HG02973 (cell line): ENCODE data around the gene ALDOB.

Source experiments
- ATAC-seq: cut with Tn5 transposase; IDR thresholded peaks from one replicate; pipeline ENCODE4 v1.9.1; 2021; ENCODE audit warnings: moderate library complexity; ENCODE audit not compliant: unreplicated experiment

Gene ALDOB

DNA sequence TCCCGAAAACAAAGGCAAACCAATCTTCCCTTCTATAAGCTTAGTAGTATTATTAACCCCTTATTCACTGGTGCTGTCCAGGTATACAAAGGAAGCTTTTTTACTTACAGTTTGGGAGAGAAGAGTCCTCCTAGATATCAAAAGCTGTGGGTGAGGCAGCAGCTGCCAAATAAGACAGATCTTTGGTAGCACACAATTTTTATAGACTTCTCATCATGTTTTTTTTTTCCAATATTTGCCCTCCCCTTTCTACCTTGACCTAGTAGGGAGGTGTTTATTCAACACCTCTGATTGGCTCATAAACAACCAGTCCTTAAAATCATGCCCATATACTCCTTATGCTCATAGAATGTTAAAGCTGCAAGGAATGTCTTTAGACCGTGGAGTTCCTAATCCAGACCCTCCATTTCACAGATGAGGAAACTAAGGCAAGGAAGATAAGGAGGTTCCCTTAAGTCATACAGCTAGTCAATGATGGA, at the start of gene ALDOB:
TSS of gene ALDOB (minus strand) at position 174 of the 479 bp plus-strand sequence. CDS start 4,887 bp downstream, outside the sequence.
- ATAC-seq: no peak

DNA sequence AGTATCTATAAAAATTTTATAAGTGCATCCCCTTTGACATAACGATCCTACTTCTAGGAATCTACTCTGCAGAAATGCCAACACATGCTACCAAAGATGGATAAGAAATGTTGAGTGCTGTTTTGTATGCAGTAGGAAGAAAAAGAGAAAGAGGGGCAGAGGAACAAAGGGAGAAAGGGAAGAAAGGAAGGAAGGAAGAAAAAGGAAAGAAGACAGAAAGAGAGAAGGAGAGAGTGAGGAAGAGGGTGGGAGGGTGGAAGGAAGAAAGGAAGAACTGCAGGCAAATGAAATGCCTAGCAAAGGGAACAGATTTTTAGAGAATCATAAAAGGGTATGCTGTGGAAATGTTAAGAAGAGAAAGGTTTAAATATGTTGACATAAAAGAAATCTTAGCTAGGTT, 48.5 kb upstream of the ALDOB start:
- ATAC-seq: no peak

DNA sequence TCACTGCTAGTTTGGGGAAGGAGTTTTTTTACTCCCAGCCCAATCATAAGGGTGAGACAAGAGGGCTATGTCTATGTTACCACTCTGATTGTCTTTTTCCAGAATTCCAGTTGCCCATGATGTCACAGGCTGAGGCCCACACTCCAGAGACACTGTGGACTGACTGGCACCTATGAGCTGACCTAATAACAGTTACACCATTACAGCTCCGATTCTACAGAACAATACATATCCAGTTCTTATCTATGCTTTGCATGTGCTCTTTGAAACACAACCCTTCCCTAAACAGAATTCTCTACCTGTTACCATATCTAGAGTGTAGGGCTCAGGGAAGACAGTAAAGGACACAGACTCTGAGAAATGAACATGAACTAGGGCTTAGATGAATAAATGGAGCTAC, 45.7 kb upstream of the ALDOB start:
- ATAC-seq: no peak

DNA sequence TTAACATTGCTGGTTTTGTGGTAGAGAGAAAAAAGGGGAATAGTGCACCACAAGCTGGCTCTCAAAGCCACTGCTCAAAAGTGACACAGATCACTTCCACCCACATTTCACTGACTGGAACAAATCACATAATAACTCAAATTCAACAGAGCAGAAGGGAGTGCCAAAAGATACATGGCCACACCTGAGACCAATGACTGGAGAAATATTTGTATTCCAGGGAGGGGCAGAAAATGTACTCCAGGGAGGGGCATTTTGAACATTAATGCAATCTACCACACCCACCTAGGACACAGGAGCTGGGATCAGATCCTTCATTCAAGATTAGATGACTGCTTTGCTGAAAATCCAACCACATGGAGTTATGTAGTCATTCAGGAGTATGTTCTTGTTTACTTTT, 44.8 kb upstream of the ALDOB start:
- no peak for ATAC-seq

DNA sequence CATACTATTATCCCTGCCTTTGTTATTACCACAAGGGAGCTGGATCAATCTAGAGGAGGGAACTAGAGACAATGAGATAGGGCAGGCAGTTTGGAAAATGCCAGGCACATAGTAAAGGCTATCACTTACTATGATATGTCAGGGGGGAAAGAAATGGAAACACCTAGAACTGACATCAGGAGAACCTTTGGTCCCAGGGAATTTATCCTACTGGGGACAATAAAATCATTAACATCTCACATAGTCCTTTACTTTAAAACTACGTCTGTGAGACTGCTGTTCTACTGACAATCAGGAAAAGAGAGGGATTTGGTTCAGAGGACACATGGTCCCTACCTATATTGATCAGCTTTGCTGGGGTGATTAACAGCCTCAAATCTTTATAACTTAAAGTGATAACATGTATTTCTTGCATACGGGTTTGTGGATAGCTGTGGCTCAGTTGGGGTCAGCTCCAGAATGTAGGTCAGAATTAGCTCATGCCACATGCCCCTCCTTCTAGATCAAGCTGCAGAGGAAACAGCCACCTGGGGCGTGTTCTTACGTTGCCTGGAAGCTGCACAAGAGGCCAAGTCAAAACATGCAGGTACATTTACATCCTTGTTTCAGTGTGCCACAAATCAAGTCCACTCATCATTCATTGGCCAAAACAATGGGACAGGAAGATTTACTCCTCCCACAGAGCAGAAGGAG, 43.9 kb upstream of the ALDOB start:
- ATAC-seq: no peak

DNA sequence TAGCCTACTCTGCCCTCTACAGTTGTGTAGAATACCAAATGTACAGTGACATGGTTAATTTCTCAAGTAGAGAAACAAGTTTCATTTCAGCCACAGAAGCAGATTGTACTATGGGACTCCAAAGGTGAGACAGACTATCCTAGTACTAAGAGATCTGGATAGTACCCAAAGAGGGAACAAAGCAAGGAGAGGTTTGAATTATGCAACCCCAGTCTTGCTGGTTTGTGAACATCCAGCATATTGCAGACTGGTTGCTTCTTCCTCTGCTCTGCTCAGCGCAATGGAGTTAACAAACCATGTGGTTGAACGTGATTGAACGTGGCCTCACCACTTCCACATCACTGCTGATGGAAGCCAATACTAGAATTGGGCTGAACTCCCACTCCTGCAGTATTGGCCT, 43.3 kb upstream of the ALDOB start:
- ATAC-seq: no peak

DNA sequence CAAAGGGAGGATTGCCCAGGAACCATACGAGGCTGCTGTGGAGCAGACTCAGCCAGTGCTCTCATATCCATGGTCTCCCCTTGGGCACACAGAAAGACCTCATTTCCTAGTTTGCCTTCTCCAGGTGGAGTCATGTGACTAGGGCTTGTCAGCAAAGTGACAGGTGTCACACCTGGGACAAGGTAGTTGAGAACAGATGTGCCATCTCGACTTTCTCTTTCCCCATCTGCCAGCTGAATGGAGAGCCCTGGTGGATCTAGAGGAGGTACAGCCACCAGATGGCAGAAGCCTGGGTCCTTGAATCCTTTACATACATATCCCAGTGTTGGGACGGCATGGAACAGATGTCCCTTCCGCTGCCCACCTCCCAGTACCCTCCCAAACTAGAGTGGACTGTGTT, 42.9 kb upstream of the ALDOB start:
- ATAC-seq: no peak

DNA sequence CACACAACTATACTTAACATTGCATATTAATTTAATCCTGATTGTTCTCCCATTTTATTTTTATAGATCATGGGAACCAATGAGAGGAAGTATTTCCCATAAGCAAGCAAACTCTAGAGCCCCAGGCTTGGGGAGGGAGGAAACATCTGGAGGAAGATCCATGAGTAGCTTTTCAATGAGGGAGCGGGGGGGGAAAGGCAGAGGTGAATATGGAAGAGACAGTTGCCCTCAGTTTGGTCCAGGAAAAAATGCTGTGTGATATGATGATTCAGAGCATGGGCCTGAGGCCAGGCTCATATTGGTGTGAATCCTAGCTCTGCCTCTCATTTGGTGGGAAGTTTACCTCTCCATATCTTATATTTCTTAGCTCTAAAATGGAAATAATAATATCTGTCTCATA, 42.2 kb upstream of the ALDOB start:
- ATAC-seq: no peak

DNA sequence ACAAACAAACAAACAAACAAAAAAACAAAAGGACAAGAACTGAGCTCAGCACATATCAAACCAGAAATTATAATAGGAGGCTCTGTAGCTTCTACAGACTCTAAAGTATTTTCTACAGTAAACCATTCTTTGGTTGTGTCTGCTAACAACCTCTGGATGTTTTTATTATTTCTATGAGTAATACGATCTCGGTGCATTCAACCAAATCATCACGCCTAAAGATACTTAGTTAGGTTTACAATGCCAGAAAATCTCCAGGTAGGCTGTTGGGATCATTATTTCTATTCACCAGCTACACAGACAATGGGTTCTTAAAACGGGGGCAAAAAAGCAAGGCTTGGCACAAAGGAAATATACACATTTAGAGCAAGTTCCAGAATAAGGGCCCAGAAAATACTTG, 41.6 kb upstream of the ALDOB start:
- no peak for ATAC-seq

DNA sequence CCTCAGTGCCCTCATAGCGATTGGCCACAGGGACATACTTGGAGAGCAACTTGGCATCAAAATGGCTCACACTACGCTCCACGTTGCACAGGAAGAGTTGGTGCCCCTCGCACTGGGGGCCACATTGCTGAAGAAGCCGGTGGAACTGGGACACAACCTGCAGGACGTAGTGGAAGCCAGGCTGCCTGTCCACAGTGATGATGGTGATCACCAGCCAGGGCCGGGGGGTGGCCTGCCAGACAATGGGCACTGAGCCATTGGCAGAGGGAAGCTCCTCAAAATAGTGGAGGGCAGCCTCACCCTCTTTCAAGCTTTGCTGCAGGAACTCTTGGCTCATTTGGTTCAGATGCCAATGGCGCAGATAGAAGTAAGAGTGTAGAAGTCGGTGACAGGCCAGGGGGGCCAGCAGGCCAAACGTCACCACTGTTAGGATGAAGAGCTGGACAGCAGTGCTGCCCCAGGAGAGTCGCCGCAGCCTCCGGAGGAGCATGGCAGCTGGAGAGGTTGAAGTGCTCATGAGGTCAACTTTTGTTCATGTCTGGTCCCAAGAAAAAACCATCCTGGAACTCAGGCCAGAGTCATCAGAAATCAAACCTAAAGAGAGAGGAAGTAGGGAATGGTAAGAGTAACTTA, 41.1 kb upstream of the ALDOB start:
- no peak for ATAC-seq

DNA sequence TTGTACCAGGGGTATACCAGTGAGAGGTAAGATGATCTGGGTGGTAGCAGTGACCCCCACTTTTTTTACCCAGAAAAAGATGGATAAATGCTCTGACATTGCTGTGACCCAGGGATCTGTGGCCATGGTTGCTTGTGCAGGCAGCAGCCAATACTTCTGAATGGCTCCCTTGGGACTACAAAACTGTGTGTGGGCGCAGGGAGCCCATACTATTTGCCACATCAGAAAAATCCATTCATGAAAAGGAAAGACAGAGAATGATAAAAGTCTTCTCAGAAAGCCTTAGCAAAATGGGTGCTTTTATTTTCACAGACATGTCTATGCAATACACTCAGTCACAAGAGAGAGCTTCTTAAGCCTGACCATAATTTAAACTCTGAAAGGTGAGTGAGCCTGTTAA, 37.3 kb upstream of the ALDOB start:
- no peak for ATAC-seq

DNA sequence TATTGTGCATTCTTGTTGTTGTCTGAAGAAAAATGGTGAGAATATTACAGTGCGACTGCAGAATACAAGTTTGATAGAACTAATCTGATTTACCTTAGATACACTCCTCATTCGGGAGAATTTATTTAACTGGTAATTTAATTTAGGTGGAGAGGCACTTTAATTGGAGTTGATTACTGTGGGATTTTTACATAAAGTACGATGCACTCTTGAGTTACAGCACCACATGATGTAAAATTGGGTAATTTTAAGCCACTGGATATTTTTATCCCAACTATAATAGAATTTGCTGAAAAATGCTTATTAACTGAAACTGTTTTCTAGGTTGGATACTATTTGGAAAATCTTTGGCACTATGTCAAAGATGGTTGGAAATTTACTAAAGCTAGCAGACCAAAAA, 35.4 kb upstream of the ALDOB start:
- ATAC-seq: no peak

DNA sequence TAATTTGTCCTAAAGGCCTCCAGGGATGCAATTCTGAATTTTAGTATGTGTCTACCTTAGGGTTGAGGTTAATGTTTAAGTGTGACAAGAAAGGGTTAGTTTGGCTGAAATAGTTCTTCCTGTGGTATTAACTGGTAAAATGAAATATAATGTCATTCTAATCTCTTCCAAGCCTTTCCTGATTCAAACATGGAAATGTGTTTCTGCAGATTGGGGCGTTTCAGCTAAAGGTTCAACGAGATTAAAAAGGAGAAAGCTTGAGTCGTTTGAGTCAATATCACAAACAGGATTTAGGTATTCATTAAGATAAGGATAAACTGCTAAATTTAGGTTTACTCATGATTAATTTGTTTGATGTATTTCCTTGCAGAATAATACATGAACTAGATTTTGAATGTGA, 34.4 kb upstream of the ALDOB start:
- no peak for ATAC-seq

DNA sequence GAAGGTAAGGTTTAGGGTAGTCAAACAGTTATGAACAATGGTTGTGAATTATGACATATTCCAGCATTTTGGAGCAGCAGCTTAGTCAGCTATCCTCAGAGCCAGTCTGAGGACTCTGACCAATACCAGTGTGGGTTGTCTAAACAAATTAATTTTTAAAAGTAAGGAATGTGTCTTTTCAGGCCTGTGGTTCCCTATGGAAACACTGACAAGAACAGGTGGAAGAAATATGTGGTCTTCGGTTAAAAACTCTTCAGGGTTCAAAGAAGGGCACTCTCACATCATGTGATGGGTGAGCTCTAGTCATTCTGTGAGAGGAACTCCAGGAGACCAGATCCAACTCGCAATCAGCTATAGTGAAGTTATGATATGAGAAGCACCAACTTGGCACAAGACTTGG, 33.5 kb upstream of the ALDOB start:
- ATAC-seq: no peak

DNA sequence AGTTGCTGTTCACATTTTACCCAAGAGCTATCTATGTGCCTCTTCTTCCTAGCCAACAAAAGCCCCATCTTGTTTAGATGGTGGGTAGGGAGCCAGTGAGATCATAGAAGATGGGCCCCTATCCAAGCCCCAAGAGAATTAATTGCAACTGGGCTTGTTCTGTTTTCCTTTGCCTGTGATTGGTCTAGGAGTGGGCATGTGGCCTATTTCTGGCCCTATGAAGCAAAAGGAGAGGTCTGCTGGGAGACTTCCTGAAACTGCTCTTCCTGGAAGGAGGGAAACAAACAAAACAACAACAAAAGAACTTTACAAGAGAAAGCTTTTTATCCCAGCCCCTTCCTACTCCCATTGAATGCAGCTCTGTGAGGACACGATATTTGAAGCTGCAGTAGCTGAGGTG, 32.5 kb upstream of the ALDOB start:
- no peak for ATAC-seq

DNA sequence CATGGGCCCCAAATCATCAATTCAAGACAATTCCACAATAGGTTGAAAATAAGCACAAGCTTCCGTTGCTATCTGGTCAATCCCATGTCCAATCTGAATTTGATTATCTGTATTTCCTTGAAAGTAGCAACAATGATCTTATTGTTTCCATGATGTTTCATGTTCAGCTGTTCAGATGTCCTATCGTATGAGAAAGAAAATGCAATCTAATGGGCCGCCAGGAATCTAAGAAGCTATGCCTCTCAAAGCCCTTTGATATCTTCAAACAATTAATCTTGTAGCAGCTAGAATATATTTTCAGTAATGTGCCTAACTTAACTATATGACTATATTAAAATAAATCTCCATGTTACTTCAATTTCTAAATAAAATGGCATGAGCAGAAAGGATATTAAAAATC, 32.1 kb upstream of the ALDOB start:
- ATAC-seq: no peak

DNA sequence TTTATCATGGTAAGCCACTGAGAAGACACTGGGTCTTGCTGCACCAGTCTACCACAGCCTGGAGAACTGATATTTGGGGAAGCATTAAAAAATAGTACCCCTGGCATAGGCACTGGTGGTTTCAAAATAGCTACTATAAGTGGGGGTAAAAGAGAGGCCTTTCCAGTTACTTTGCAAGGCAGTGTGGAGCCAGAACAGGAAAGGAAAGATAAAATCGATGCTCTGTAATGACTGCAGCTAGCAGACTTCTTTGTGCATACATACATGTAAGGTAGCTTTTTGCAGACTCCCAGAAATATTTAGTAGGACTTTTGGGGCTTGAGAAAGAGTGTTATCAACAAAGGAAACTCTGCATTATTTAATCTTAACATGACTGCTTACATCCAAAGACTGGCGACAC, 31.3 kb upstream of the ALDOB start:
- ATAC-seq: no peak

DNA sequence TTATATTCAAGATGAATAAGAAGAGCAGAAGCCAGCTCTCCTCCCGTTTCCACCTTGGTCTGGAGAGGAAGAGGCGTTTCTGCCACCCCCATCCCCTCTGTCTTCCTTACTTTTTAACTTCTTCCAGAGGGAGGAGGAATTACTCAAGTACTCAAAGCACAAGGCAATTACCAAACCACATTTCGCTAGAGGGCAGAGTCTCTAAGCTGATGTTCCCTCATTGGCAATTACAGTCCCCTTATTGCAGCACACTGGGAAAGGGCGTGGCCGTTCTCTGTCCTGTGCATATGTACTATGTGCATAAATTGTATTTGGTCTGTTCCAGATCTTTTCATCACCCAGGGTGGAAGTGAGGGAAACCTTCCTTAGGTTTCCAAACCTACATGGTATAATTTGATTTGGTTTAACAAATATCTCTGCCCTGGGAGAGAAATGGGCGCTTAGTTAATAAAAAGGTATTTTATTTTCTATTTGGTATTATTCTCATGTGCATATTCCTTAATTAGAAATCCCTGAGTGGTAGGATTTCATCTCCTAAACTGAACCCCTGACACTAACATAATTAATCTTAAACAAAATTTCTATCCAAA, 29.8 kb upstream of the ALDOB start:
- no peak for ATAC-seq

DNA sequence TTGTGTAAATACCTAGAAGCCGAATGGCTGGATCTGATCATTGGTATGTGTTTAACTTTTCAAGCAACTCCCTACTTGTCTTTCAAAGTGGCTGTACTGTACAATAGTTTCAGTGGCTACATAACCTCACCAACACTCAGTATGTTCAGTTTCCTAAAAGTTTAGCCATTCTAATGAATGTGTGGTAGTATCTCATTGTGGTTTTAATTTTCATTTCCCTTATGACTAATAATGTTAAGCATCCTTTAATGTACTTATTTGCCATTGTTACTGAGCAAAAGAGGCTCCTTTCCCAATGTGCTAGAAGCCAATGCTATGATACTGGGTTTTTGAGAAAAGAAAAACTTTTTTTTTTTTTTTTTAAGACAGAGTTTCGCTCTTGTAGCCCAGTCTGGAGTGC, 27.8 kb upstream of the ALDOB start:
- ATAC-seq: no peak

DNA sequence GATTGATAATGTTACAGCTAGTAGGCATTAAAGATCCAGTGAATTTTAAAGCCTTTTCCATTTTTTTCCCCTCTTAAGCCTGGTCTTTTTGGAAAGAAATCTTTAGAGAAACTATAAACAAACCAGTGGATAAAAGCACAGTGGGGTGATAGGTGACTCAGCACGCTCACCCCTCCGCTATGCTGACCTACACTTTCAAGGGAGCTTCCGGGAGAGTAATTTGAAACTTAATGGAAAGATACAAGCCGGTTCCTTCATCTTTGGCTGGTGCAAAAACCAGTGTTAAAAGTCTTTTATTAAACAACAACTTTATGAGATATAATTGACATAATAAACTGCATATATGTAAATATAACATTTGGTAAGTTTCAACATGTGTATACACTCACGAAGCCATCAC, 27.0 kb upstream of the ALDOB start:
- no peak for ATAC-seq

DNA sequence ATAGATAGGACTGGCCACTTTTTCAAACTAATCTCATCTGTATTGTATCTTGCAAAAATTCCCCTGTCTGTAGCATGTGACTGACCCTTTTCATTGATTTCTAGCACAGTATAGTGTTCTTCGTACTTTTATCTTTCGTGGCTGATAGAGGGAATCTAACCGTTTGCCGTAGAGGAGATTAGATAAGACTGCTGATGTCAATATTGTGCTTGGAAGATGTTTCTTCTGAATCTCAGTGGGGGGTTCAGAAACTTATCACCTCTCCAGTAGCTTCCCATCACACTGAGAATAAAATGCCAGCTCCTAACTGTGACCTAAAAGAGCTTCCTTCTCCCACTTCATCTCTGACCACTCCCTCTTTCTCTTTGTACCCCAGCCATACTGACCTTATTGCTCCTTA, 25.4 kb upstream of the ALDOB start:
- ATAC-seq: no peak

DNA sequence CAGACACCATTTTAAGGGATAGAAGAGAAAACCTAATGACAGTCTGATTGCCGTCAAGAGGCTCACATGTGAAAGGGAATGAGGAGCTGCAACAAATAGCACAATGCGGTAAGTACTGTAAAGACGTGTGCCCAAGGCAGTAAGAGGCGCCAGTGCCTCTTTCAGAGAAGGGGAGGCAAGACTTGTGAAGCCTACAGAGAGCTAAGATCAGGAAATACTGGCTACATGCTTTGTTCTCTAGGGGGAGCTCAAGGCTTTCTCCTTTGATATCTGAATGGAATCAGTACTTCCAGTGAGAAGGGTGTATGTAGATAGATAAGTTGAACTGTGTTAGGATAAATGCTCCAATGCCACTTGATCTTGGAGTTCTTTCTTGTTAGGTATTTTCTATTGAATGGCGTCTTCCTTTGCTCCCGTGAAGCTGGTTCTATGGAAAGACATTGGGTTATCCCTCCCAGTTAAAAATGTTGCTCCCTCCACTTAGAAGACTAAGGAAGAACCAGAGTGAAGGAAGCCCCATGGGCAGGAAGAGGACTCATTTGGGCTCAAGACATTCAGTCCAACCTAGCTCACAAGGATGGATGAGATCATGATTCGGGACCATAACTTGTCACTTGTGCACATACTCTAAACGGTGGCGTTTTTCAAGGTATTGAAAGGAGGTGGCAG, 23.5 kb upstream of the ALDOB start:
- ATAC-seq: peak; percentile 88
